Epithelial cell of proximal tubule (primary cell): Measurements from ENCODE around the gene SIRPA. TPM values are rescaled to one million over a fixed set of nuclear protein-coding genes. Genes with fewer than 3 reads are reported as not detected.

Experiments
- DNase-seq: peaks from one replicate; pipeline ENCODE4 v3.0.0-alpha.2; 2011; ENCODE audit warnings: low read depth
- H3K4me3 ChIP-seq: 2 replicates; pipeline ENCODE4 v1.5.1; 2011; ENCODE audit warnings: low read depth, mild to moderate bottlenecking, low read length
- CTCF ChIP-seq: conservative IDR thresholded peaks from 2 replicates; pipeline ENCODE4 v1.5.1; 2012; ENCODE audit warnings: low read depth, mild to moderate bottlenecking, low read length
- total RNA-seq: library from RNA; depleted of rRNA; stranded (reverse); fragments of >200 nt; gene quantifications from 2 replicates; pipeline ENCODE4 v1.2.3, GENCODE V29; 2015

The SIRPA gene
- total RNA-seq, 1 donor from 2014 or later = 50.6 TPM

- no peak for DNase-seq
- TF ChIP-seq CTCF = no peak
Measured at GRCh38 chr20:1860446-1860845, 34.8 kb upstream of the SIRPA start.

GRCh38 chr20:1861347-1861976 lies 33.7 kb upstream of the SIRPA start:
- no peak for DNase-seq
- no peak for TF ChIP-seq CTCF
- no peak overlapping the region for H3K4me3 ChIP-seq

More at GRCh38 chr20:1860446-1860845, 34.8 kb upstream of the SIRPA start:
- no peak overlapping the region for H3K4me3 ChIP-seq

- TF ChIP-seq CTCF = no peak
- H3K4me3 ChIP-seq = no peak overlapping the region
- DNase-seq = no peak
Measured at GRCh38 chr20:1861996-1862662, 33.1 kb upstream of the SIRPA start.

- no peak overlapping the region for H3K4me3 ChIP-seq
- no peak for DNase-seq
- no peak for TF ChIP-seq CTCF
Measured at GRCh38 chr20:1862663-1863053, 32.5 kb upstream of the SIRPA start.

- TF ChIP-seq CTCF = no peak
- H3K4me3 ChIP-seq = no peak overlapping the region
- no peak for DNase-seq
Measured at GRCh38 chr20:1863296-1863695, 31.9 kb upstream of the SIRPA start.

GRCh38 chr20:1866834-1867233 lies 28.4 kb upstream of the SIRPA start:
- no peak for TF ChIP-seq CTCF
- DNase-seq = no peak
- no peak overlapping the region for H3K4me3 ChIP-seq
